ENCODE data around the gene PRPF4. TPM values are rescaled to one million over a fixed set of nuclear protein-coding genes. Genes with fewer than 3 reads are reported as not detected.

Gene PRPF4
- total and polyA plus RNA-seq, 4 donors: 5.0 to 11.9 (median 10.4) TPM

DNA sequence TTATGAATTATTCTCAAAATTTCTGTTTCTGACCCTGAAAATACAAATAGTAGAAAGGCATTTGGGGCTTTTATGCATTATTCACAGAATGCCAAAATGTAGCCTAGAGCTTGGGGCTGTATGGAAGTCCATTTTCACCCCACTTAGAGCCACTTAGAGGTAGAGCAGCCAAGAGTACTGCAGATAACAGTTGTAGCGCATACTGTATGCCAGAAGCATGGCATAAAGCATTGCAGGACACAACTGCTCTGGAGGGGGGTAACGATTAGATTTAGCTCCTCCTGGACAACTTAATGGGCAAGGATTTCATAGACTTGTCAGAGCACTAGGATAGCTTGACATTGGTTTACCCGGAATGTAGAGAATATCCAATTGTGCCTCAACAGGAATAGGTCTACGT lies 38.4 kb upstream of the PRPF4 start:
- Histone ChIP-seq H3K4me3 (ENCODE audit: low read depth in 1 of 3, low read length in 3 of 3) (no peak overlapping the region), H3K9ac (ENCODE audit: low read depth in 1 of 2, low read length in 2 of 2) (no peak overlapping the region), H3K27me3 (ENCODE audit: control insufficient read depth in 4 of 4, insufficient read depth in 4 of 4, low read length in 3 of 4) (no peaks in the 10 kb centered on the region), H3K4me1 (ENCODE audit: control insufficient read depth in 4 of 4, insufficient read depth in 4 of 4, low read length in 3 of 4) (peaks cover 17 to 66% (median 59%) of the 10 kb centered on the region in 4 donors), H3K36me3 (ENCODE audit: control insufficient read depth in 4 of 4, insufficient read depth in 3 of 4, low read depth in 1 of 4, low read length in 3 of 4) (no peaks in the 10 kb centered on the region), H3K27ac (ENCODE audit: low read depth in 1 of 2, low read length in 2 of 2) (peak overlapping the region; percentile 17 to 55), H3K9me3 (ENCODE audit: control insufficient read depth in 4 of 4, low read length in 3 of 4) (no peaks in the 10 kb centered on the region)
- DNase-seq (ENCODE audit: low spot score): no peak
- 91% methylated on average over 4 of the region's 4 CpGs for WGBS
- TF ChIP-seq NR2F2 (IDR thresholded peaks at IDR 0.05): no peak
- no peak for TF ChIP-seq RAD21 (IDR thresholded peaks at IDR 0.05)
- TF ChIP-seq HNF4A (conservative IDR thresholded peaks at IDR 0.05): no peak
- no peak for TF ChIP-seq SP1 (IDR thresholded peaks at IDR 0.05)
- TF ChIP-seq RXRA (IDR thresholded peaks at IDR 0.05): no peak
- TF ChIP-seq, protein P1, sequence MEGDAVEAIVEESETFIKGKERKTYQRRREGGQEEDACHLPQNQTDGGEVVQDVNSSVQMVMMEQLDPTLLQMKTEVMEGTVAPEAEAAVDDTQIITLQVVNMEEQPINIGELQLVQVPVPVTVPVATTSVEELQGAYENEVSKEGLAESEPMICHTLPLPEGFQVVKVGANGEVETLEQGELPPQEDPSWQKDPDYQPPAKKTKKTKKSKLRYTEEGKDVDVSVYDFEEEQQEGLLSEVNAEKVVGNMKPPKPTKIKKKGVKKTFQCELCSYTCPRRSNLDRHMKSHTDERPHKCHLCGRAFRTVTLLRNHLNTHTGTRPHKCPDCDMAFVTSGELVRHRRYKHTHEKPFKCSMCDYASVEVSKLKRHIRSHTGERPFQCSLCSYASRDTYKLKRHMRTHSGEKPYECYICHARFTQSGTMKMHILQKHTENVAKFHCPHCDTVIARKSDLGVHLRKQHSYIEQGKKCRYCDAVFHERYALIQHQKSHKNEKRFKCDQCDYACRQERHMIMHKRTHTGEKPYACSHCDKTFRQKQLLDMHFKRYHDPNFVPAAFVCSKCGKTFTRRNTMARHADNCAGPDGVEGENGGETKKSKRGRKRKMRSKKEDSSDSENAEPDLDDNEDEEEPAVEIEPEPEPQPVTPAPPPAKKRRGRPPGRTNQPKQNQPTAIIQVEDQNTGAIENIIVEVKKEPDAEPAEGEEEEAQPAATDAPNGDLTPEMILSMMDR (IDR thresholded peaks at IDR 0.05; ENCODE audit: low read depth, low read length, missing input control): no peak
- TF ChIP-seq FOXA1 (IDR thresholded peaks at IDR 0.05): no peak

DNA sequence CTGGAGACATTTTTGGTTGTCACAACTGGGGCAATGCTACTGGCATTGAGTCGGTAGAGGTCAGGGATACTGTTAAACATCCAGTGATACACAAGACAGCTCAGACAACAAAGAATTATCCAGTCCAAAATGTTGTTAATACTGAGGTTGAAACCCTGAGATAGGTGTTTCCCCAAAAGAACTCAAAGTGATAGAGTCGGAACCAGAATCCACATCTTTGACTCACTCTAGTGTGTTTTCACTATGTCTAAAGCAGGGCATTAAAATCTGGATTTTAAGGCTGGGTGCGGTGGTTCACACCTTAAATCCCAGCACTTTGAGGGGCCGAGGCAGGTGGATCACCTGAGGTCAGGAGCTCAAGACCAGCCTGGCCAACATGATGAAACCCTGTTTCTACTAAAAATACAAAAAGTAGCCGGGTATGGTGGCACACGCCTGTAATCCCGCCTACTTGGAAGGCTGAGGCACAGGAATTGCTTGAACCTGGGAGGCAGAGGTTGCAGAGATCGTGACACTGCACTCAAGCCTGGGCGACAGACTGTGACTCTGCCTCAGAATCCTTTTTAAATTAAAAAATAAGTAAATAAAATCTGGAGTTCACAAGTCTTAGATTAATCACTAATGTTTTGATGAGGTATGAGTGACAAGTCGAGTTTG lies 37.1 kb upstream of the PRPF4 start:
- H3K4me3 ChIP-seq (ENCODE audit: low read depth in 1 of 3, low read length in 3 of 3): no peak overlapping the region
- TF ChIP-seq EGR1 (IDR thresholded peaks at IDR 0.05; ENCODE audit: low read depth in 2 of 2): no peak
- no peak for TF ChIP-seq GABPA (IDR thresholded peaks at IDR 0.05 in 1 of 2, conservative IDR thresholded peaks at IDR 0.05 in 1 of 2)
- peak in 1 of 2 donors; percentile 27 for TF ChIP-seq RXRA (IDR thresholded peaks at IDR 0.05)
- peak; percentile 2 for TF ChIP-seq NR2F2 (IDR thresholded peaks at IDR 0.05)
- H3K4me1 ChIP-seq (ENCODE audit: control insufficient read depth in 4 of 4, insufficient read depth in 4 of 4, low read length in 3 of 4): peaks cover 17 to 60% (median 53%) of the 10 kb centered on the region in 4 donors
- H3K27me3 ChIP-seq (ENCODE audit: control insufficient read depth in 4 of 4, insufficient read depth in 4 of 4, low read length in 3 of 4): no peaks in the 10 kb centered on the region
- peak overlapping the region; percentile 22 to 25 for H3K9ac ChIP-seq (ENCODE audit: low read depth in 1 of 2, low read length in 2 of 2)
- no peaks in the 10 kb centered on the region for H3K9me3 ChIP-seq (ENCODE audit: control insufficient read depth in 4 of 4, low read length in 3 of 4)
- WGBS: 46% methylated on average over 10 of the region's 10 CpGs
- no peaks in the 10 kb centered on the region for H3K36me3 ChIP-seq (ENCODE audit: control insufficient read depth in 4 of 4, insufficient read depth in 3 of 4, low read depth in 1 of 4, low read length in 3 of 4)
- no peak for DNase-seq (ENCODE audit: low spot score)
- H3K27ac ChIP-seq (ENCODE audit: low read depth in 1 of 2, low read length in 2 of 2): peak overlapping the region; percentile 51 to 55

DNA sequence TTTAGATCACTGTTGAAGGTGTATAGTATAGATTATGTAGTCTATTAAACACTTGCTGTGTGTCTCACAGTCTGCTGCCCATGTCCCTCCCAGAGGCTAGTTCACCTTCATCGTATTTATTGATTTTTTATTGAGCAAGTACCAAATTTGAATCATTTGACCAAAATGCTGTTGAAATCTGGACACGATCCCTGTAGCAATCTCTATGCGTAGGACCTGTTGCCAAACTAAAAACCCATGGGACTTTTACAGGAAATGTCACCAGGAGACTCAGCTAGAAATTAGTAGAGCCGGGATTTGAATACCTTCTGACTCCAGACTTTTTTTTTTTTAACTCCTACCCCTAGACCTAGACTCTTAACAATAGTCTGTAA lies 36.6 kb upstream of the PRPF4 start:
- H3K27ac ChIP-seq (ENCODE audit: low read depth in 1 of 2, low read length in 2 of 2): peak overlapping the region; percentile 51 to 55
- TF ChIP-seq GABPA (IDR thresholded peaks at IDR 0.05 in 1 of 2, conservative IDR thresholded peaks at IDR 0.05 in 1 of 2): peak in 1 of 2 donors; percentile 23
- TF ChIP-seq HNF4G (IDR thresholded peaks at IDR 0.05): peak; percentile 33
- peak; percentile 62 to 66 for TF ChIP-seq HNF4A (conservative IDR thresholded peaks at IDR 0.05)
- no peak for TF ChIP-seq EGR1 (IDR thresholded peaks at IDR 0.05; ENCODE audit: low read depth in 2 of 2)
- TF ChIP-seq, protein P2, sequence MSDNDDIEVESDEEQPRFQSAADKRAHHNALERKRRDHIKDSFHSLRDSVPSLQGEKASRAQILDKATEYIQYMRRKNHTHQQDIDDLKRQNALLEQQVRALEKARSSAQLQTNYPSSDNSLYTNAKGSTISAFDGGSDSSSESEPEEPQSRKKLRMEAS (IDR thresholded peaks at IDR 0.05): no peak
- peak; percentile 50 to 58 for TF ChIP-seq RXRA (IDR thresholded peaks at IDR 0.05)
- peak; percentile 40 for TF ChIP-seq YY1 (IDR thresholded peaks at IDR 0.05)
- TF ChIP-seq, protein P1 (IDR thresholded peaks at IDR 0.05; ENCODE audit: low read depth, low read length, missing input control): no peak
- TF ChIP-seq JUND (IDR thresholded peaks at IDR 0.05): no peak
- TF ChIP-seq FOXA1 (IDR thresholded peaks at IDR 0.05): no peak
- TF ChIP-seq, protein P3, sequence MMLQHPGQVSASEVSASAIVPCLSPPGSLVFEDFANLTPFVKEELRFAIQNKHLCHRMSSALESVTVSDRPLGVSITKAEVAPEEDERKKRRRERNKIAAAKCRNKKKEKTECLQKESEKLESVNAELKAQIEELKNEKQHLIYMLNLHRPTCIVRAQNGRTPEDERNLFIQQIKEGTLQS (IDR thresholded peaks at IDR 0.05): no peak
- peak; percentile 63 for TF ChIP-seq SP1 (IDR thresholded peaks at IDR 0.05)
- TF ChIP-seq NR2F2 (IDR thresholded peaks at IDR 0.05): peak; percentile 5
- TF ChIP-seq, protein P4, sequence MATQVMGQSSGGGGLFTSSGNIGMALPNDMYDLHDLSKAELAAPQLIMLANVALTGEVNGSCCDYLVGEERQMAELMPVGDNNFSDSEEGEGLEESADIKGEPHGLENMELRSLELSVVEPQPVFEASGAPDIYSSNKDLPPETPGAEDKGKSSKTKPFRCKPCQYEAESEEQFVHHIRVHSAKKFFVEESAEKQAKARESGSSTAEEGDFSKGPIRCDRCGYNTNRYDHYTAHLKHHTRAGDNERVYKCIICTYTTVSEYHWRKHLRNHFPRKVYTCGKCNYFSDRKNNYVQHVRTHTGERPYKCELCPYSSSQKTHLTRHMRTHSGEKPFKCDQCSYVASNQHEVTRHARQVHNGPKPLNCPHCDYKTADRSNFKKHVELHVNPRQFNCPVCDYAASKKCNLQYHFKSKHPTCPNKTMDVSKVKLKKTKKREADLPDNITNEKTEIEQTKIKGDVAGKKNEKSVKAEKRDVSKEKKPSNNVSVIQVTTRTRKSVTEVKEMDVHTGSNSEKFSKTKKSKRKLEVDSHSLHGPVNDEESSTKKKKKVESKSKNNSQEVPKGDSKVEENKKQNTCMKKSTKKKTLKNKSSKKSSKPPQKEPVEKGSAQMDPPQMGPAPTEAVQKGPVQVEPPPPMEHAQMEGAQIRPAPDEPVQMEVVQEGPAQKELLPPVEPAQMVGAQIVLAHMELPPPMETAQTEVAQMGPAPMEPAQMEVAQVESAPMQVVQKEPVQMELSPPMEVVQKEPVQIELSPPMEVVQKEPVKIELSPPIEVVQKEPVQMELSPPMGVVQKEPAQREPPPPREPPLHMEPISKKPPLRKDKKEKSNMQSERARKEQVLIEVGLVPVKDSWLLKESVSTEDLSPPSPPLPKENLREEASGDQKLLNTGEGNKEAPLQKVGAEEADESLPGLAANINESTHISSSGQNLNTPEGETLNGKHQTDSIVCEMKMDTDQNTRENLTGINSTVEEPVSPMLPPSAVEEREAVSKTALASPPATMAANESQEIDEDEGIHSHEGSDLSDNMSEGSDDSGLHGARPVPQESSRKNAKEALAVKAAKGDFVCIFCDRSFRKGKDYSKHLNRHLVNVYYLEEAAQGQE (IDR thresholded peaks at IDR 0.05): no peak
- peak in 1 of 2 donors; percentile 34 for TF ChIP-seq RAD21 (IDR thresholded peaks at IDR 0.05)

More for the DNA sequence above, 36.6 kb upstream of the PRPF4 start:
- H3K36me3 ChIP-seq (ENCODE audit: control insufficient read depth in 4 of 4, insufficient read depth in 3 of 4, low read depth in 1 of 4, low read length in 3 of 4): no peaks in the 10 kb centered on the region
- peaks cover 16 to 54% (median 48%) of the 10 kb centered on the region in 4 donors for H3K4me1 ChIP-seq (ENCODE audit: control insufficient read depth in 4 of 4, insufficient read depth in 4 of 4, low read length in 3 of 4)
- WGBS: 25% methylated on average over 4 of the region's 4 CpGs
- no peaks in the 10 kb centered on the region for H3K9me3 ChIP-seq (ENCODE audit: control insufficient read depth in 4 of 4, low read length in 3 of 4)
- no peak overlapping the region for H3K4me3 ChIP-seq (ENCODE audit: low read depth in 1 of 3, low read length in 3 of 3)
- H3K27me3 ChIP-seq (ENCODE audit: control insufficient read depth in 4 of 4, insufficient read depth in 4 of 4, low read length in 3 of 4): no peaks in the 10 kb centered on the region
- peak overlapping the region; percentile 22 to 25 for H3K9ac ChIP-seq (ENCODE audit: low read depth in 1 of 2, low read length in 2 of 2)
- no peak for DNase-seq (ENCODE audit: low spot score)
